Measurements from ENCODE around the gene WDR48. TPM values are rescaled to one million over a fixed set of nuclear protein-coding genes. Genes with fewer than 3 reads are reported as not detected.

WDR48 gene
- total and polyA plus RNA-seq, 12 donors, result 8.0 to 37.2 (median 28.7) TPM

- 77 to 86% methylated on average over 1 of the region's 1 CpG for WGBS, 2 donors
- ATAC-seq, result no peak
These were observed 10.4 kb downstream of the WDR48 start for GRCh38 chr3:39062180-39062579.

GRCh38 chr3:39063143-39063542 is 11.3 kb downstream of the WDR48 start:
- H3K36me3 ChIP-seq, result peaks cover 0 to 42% (median 14%) of the 10 kb centered on the region in 9 donors
- H3K9me3 ChIP-seq, result no peaks in the 10 kb centered on the region
- H3K4me1 ChIP-seq, result peaks cover 0 to 3% (median 0%) of the 10 kb centered on the region in 9 donors
- 92 to 95% methylated on average over 3 of the region's 3 CpGs for WGBS, 2 donors
- no peaks in the 10 kb centered on the region for H3K27me3 ChIP-seq
- DNase-seq (no peak), ATAC-seq (no peak)
- H3K4me3 ChIP-seq, result no peak overlapping the region
- H3K27ac ChIP-seq, result no peak overlapping the region
- no peak for TF ChIP-seq CTCF (IDR thresholded peaks at IDR 0.05)
- intact Hi-C loops (cut with DNase I), result no loop called here

More at GRCh38 chr3:39062180-39062579, 10.4 kb downstream of the WDR48 start:
- no peak overlapping the region for H3K27ac ChIP-seq
- intact Hi-C loops (cut with DNase I), result no loop called here
- DNase-seq, result no peak
- peaks cover 0 to 32% (median 8%) of the 10 kb centered on the region in 9 donors for H3K36me3 ChIP-seq
- no peak overlapping the region for H3K4me3 ChIP-seq
- H3K27me3 ChIP-seq, result no peaks in the 10 kb centered on the region
- no peaks in the 10 kb centered on the region for H3K9me3 ChIP-seq
- TF ChIP-seq CTCF (IDR thresholded peaks at IDR 0.05), result no peak
- peaks cover 0 to 3% (median 0%) of the 10 kb centered on the region in 9 donors for H3K4me1 ChIP-seq

- DNase-seq (no peak), ATAC-seq (no peak)
- H3K27ac ChIP-seq, result no peak overlapping the region
- H3K9me3 ChIP-seq, result no peaks in the 10 kb centered on the region
- peaks cover 0 to 57% (median 14%) of the 10 kb centered on the region in 9 donors for H3K36me3 ChIP-seq
- no peak overlapping the region for H3K4me3 ChIP-seq
- 95 to 97% methylated on average over 1 of the region's 1 CpG for WGBS, 2 donors
- no peak for TF ChIP-seq CTCF (IDR thresholded peaks at IDR 0.05)
- no peaks in the 10 kb centered on the region for H3K27me3 ChIP-seq
- no peaks in the 10 kb centered on the region for H3K4me1 ChIP-seq
- intact Hi-C loops (cut with DNase I), result no loop called here
These were observed 12.8 kb downstream of the WDR48 start for GRCh38 chr3:39064646-39065045.

GRCh38 chr3:39065197-39065596 is 13.4 kb downstream of the WDR48 start:
- TF ChIP-seq CTCF (IDR thresholded peaks at IDR 0.05), result peak in 7 of 9 donors; percentile 15 to 45 (median 27)
- Histone ChIP-seq H3K4me3 (no peak overlapping the region), H3K36me3 (peaks cover 0 to 62% (median 15%) of the 10 kb centered on the region in 9 donors), H3K27me3 (no peaks in the 10 kb centered on the region), H3K27ac (no peak overlapping the region), H3K9me3 (no peaks in the 10 kb centered on the region), H3K4me1 (no peaks in the 10 kb centered on the region)
- peak in 1 of 8 donors; percentile 34 for ATAC-seq
- intact Hi-C loops (cut with DNase I), result no loop called here
- 25 to 26% methylated on average over 1 of the region's 1 CpG for WGBS, 2 donors
- DNase-seq, result no peak

Measured in heart right ventricle (tissue), 16 donors.